DMS153 (cell line): ENCODE data around the gene CDK14.

ENCODE experiments used
- DNase-seq: peaks from one replicate; lab custom pipeline; 2025; lab: John Stamatoyannopoulos, UW

The CDK14 gene

GRCh38 chr7:91050677-91051076 lies 454.6 kb downstream of the CDK14 start:
- no peak for DNase-seq

GRCh38 chr7:91051966-91052365 lies 455.8 kb downstream of the CDK14 start:
- no peak for DNase-seq

- no peak for DNase-seq
These were observed 458.3 kb downstream of the CDK14 start for GRCh38 chr7:91054374-91054773.

GRCh38 chr7:91055219-91055618 lies 459.1 kb downstream of the CDK14 start:
- DNase-seq = no peak

- DNase-seq = no peak
These were observed 466.6 kb downstream of the CDK14 start for GRCh38 chr7:91062713-91063112.

- DNase-seq = no peak
These were observed 467.9 kb downstream of the CDK14 start for GRCh38 chr7:91064052-91064451.

- DNase-seq = no peak
These were observed 468.8 kb downstream of the CDK14 start for GRCh38 chr7:91064938-91065337.

- DNase-seq = no peak
These were observed 470.5 kb downstream of the CDK14 start for GRCh38 chr7:91066627-91067026.

GRCh38 chr7:91067242-91067641 lies 471.1 kb downstream of the CDK14 start:
- DNase-seq = no peak

GRCh38 chr7:91068136-91068795 lies 472.1 kb downstream of the CDK14 start:
- no peak for DNase-seq

GRCh38 chr7:91069146-91069545 lies 473.0 kb downstream of the CDK14 start:
- no peak for DNase-seq

- DNase-seq = no peak
These were observed 483.4 kb downstream of the CDK14 start for GRCh38 chr7:91079487-91079886.

GRCh38 chr7:91080351-91080750 lies 484.2 kb downstream of the CDK14 start:
- DNase-seq = no peak

- no peak for DNase-seq
These were observed 485.9 kb downstream of the CDK14 start for GRCh38 chr7:91082038-91082437.

GRCh38 chr7:91082852-91083495 lies 486.9 kb downstream of the CDK14 start:
- DNase-seq = no peak

- DNase-seq = no peak
These were observed 487.9 kb downstream of the CDK14 start for GRCh38 chr7:91083855-91084644.

- no peak for DNase-seq
These were observed 489.1 kb downstream of the CDK14 start for GRCh38 chr7:91085175-91085574.

- no peak for DNase-seq
These were observed 490.1 kb downstream of the CDK14 start for GRCh38 chr7:91086200-91086599.

- DNase-seq = no peak
These were observed 492.0 kb downstream of the CDK14 start for GRCh38 chr7:91088156-91088555.

- no peak for DNase-seq
These were observed 492.6 kb downstream of the CDK14 start for GRCh38 chr7:91088691-91089090.

GRCh38 chr7:91089382-91089963 lies 493.4 kb downstream of the CDK14 start:
- DNase-seq = peak; percentile 36

- DNase-seq = no peak
These were observed 494.6 kb downstream of the CDK14 start for GRCh38 chr7:91090684-91091083.

GRCh38 chr7:91091631-91092030 lies 495.5 kb downstream of the CDK14 start:
- DNase-seq = no peak
